Body of pancreas (tissue), 4 donors: ENCODE results near the gene UQCRC2.

ENCODE experiments used
- POLR2A ChIP-seq, 3 donors: fragments of 450-650 bp; IDR thresholded peaks; one replicate each; pipeline ENCODE4 v1.6.1; 2016; ENCODE audit warnings: antibody characterized with exemption in 3 of 3, mild to moderate bottlenecking in 2 of 3
- TF ChIP-seq, protein P1 (sequence below), 7 experiments: fragments of 450-650 bp in 4 of 7; fragments of 200-600 bp in 3 of 7; sonication (generic) in 3 of 7; IDR thresholded peaks; one replicate each; pipeline ENCODE4 v1.5.1; 2016 to 2019; ENCODE audit warnings: antibody characterized with exemption in 7 of 7

DNA sequence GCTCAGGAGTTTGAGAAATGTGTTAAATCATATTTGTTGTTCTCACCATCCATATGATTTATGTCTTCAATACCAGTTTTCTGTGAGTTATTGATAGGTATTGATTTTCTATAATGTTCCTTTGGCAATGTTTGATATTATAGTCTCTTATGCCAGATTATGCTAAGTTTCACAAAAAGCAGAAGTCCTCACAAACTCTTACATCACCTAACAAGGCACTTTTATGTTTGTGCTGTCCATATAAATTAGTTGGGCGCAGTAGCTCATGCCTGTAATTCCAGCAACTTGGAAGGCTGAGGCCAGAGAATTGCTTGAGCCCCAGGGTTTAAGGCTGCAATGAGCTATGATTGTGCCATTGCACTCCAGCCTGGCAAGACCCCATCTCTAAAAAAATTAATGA is 12.6 kb upstream of the UQCRC2 start:
- TF ChIP-seq, protein P1, sequence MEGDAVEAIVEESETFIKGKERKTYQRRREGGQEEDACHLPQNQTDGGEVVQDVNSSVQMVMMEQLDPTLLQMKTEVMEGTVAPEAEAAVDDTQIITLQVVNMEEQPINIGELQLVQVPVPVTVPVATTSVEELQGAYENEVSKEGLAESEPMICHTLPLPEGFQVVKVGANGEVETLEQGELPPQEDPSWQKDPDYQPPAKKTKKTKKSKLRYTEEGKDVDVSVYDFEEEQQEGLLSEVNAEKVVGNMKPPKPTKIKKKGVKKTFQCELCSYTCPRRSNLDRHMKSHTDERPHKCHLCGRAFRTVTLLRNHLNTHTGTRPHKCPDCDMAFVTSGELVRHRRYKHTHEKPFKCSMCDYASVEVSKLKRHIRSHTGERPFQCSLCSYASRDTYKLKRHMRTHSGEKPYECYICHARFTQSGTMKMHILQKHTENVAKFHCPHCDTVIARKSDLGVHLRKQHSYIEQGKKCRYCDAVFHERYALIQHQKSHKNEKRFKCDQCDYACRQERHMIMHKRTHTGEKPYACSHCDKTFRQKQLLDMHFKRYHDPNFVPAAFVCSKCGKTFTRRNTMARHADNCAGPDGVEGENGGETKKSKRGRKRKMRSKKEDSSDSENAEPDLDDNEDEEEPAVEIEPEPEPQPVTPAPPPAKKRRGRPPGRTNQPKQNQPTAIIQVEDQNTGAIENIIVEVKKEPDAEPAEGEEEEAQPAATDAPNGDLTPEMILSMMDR (IDR thresholded peaks at IDR 0.05), result no peak
- TF ChIP-seq POLR2A (IDR thresholded peaks at IDR 0.05), result no peak
